Measurements from ENCODE around the gene ANKS3. TPM values are rescaled to one million over a fixed set of nuclear protein-coding genes. Genes with fewer than 3 reads are reported as not detected.

The ANKS3 gene
- total and polyA plus RNA-seq, 4 donors = 12.6 to 26.3 (median 24.4) TPM

GRCh38 chr16:4700380-4700996 is 33.6 kb downstream of the ANKS3 start:
- H3K4me1 ChIP-seq (ENCODE audit: control insufficient read depth in 5 of 5, insufficient read depth in 5 of 5, low read length in 5 of 5) = peaks cover 0 to 8% (median 0%) of the 10 kb centered on the region in 5 donors
- no peak for TF ChIP-seq CTCF (IDR thresholded peaks at IDR 0.05; ENCODE audit: control extremely low read depth, extremely low read depth)
- H3K9ac ChIP-seq (ENCODE audit: insufficient read depth in 1 of 2, low read length in 2 of 2) = no peak overlapping the region
- WGBS, 2 donors = 96% methylated on average over 13 of the region's 13 CpGs
- no peak overlapping the region for H3K27ac ChIP-seq (ENCODE audit: low read depth in 1 of 2, low read length in 1 of 2)
- no peaks in the 10 kb centered on the region for H3K27me3 ChIP-seq (ENCODE audit: control insufficient read depth in 3 of 3, insufficient read depth in 3 of 3, low read length in 2 of 3)
- no peaks in the 10 kb centered on the region for H3K9me3 ChIP-seq (ENCODE audit: control insufficient read depth in 4 of 4, insufficient read depth in 3 of 4, low read length in 3 of 4)
- DNase-seq (no peak), ATAC-seq (ENCODE audit: insufficient read depth, low FRiP score) (no peak)
- H3K36me3 ChIP-seq (ENCODE audit: control insufficient read depth in 4 of 4, insufficient read depth in 4 of 4, low read length in 4 of 4) = peaks cover 17 to 72% (median 24%) of the 10 kb centered on the region in 4 donors
- H3K4me3 ChIP-seq = no peak overlapping the region

- no peaks in the 10 kb centered on the region for H3K27me3 ChIP-seq (ENCODE audit: control insufficient read depth in 3 of 3, insufficient read depth in 3 of 3, low read length in 2 of 3)
- no peak overlapping the region for H3K27ac ChIP-seq (ENCODE audit: low read depth in 1 of 2, low read length in 1 of 2)
- no peak overlapping the region for H3K4me3 ChIP-seq
- peaks cover 0 to 17% (median 6%) of the 10 kb centered on the region in 5 donors for H3K4me1 ChIP-seq (ENCODE audit: control insufficient read depth in 5 of 5, insufficient read depth in 5 of 5, low read length in 5 of 5)
- no peak overlapping the region for H3K9ac ChIP-seq (ENCODE audit: insufficient read depth in 1 of 2, low read length in 2 of 2)
- ATAC-seq (ENCODE audit: insufficient read depth, low FRiP score) = no peak
- no peak for TF ChIP-seq CTCF (IDR thresholded peaks at IDR 0.05; ENCODE audit: control extremely low read depth, extremely low read depth)
- 94% methylated on average over 19 of the region's 19 CpGs for WGBS, 2 donors
- DNase-seq = no peak
- H3K9me3 ChIP-seq (ENCODE audit: control insufficient read depth in 4 of 4, insufficient read depth in 3 of 4, low read length in 3 of 4) = no peaks in the 10 kb centered on the region
- peaks cover 9 to 67% (median 30%) of the 10 kb centered on the region in 4 donors for H3K36me3 ChIP-seq (ENCODE audit: control insufficient read depth in 4 of 4, insufficient read depth in 4 of 4, low read length in 4 of 4)
These were observed 35.0 kb downstream of the ANKS3 start for GRCh38 chr16:4699046-4699556.

- Histone ChIP-seq H3K4me3 (no peak overlapping the region), H3K36me3 (ENCODE audit: control insufficient read depth in 4 of 4, insufficient read depth in 4 of 4, low read length in 4 of 4) (peaks cover 8 to 63% (median 29%) of the 10 kb centered on the region in 4 donors), H3K27me3 (ENCODE audit: control insufficient read depth in 3 of 3, insufficient read depth in 3 of 3, low read length in 2 of 3) (no peaks in the 10 kb centered on the region), H3K27ac (ENCODE audit: low read depth in 1 of 2, low read length in 1 of 2) (no peak overlapping the region), H3K9me3 (ENCODE audit: control insufficient read depth in 4 of 4, insufficient read depth in 3 of 4, low read length in 3 of 4) (no peaks in the 10 kb centered on the region), H3K9ac (ENCODE audit: insufficient read depth in 1 of 2, low read length in 2 of 2) (no peak overlapping the region), H3K4me1 (ENCODE audit: control insufficient read depth in 5 of 5, insufficient read depth in 5 of 5, low read length in 5 of 5) (peaks cover 0 to 17% (median 6%) of the 10 kb centered on the region in 5 donors)
- no peak for TF ChIP-seq CTCF (IDR thresholded peaks at IDR 0.05; ENCODE audit: control extremely low read depth, extremely low read depth)
- WGBS, 2 donors = 94 to 95% methylated on average over 35 to 36 of the region's 36 CpGs
- ATAC-seq (ENCODE audit: insufficient read depth, low FRiP score) (no peak), DNase-seq (no peak)
These were observed 35.6 kb downstream of the ANKS3 start for GRCh38 chr16:4698321-4699045.

Data from lung (tissue), 12 donors.